HG03064 (cell line): Measurements from ENCODE around the gene SREBF2.
"Not testable (repeated sequence)": the region's sequence is repeated elsewhere in the genome, so short reads cannot be mapped to it uniquely, and the experiment has no call there.

Experiments
- ATAC-seq: cut with Tn5 transposase; IDR thresholded peaks from one replicate; pipeline ENCODE4 v1.9.1; 2021; ENCODE audit warnings: low read depth; ENCODE audit not compliant: unreplicated experiment

SREBF2 gene

GRCh38 chr22:41841085-41841712, 8.3 kb downstream of the SREBF2 start:
- no peak for ATAC-seq

GRCh38 chr22:41842996-41843970, 10.4 kb downstream of the SREBF2 start:
- no peak for ATAC-seq

- no peak for ATAC-seq
These were observed 11.1 kb downstream of the SREBF2 start for GRCh38 chr22:41844036-41844435.

- no peak for ATAC-seq
These were observed 11.6 kb downstream of the SREBF2 start for GRCh38 chr22:41844513-41844912.

GRCh38 chr22:41845380-41846267, 12.7 kb downstream of the SREBF2 start:
- ATAC-seq, result no peak

GRCh38 chr22:41846268-41846987, 13.5 kb downstream of the SREBF2 start:
- ATAC-seq, result no peak

GRCh38 chr22:41847300-41847699, 14.4 kb downstream of the SREBF2 start:
- no peak for ATAC-seq

- ATAC-seq, result no peak
These were observed 15.6 kb downstream of the SREBF2 start for GRCh38 chr22:41848468-41848867.

- ATAC-seq, result no peak
These were observed 23.6 kb downstream of the SREBF2 start for GRCh38 chr22:41856469-41856868.

- ATAC-seq, result no peak
These were observed 24.4 kb downstream of the SREBF2 start for GRCh38 chr22:41857155-41857859.

GRCh38 chr22:41857860-41858199, 24.9 kb downstream of the SREBF2 start:
- no peak for ATAC-seq

GRCh38 chr22:41862160-41862529, 29.2 kb downstream of the SREBF2 start:
- peak; percentile 49 for ATAC-seq

GRCh38 chr22:41862530-41863266, 29.8 kb downstream of the SREBF2 start:
- ATAC-seq, result peak; percentile 49

- ATAC-seq, result no peak
These were observed 30.6 kb downstream of the SREBF2 start for GRCh38 chr22:41863472-41863871.

- no peak for ATAC-seq
These were observed 35.7 kb downstream of the SREBF2 start for GRCh38 chr22:41868556-41868955.

- ATAC-seq, result not testable (repeated sequence)
These were observed 37.2 kb downstream of the SREBF2 start for GRCh38 chr22:41870081-41870480.

GRCh38 chr22:41870786-41871185, 37.9 kb downstream of the SREBF2 start:
- ATAC-seq, result no peak

- no peak for ATAC-seq
These were observed 40.5 kb downstream of the SREBF2 start for GRCh38 chr22:41873391-41873790.

- no peak for ATAC-seq
These were observed 41.2 kb downstream of the SREBF2 start for GRCh38 chr22:41874090-41874489.
